Measurements from ENCODE around the gene LIPK.

- TF ChIP-seq EZH2 (IDR thresholded peaks at IDR 0.05; ENCODE audit: low read length, unreplicated experiment) (no peak), CTCF (conservative IDR thresholded peaks at IDR 0.05; ENCODE audit: low read depth, low read length) (no peak)
Observed at GRCh38 chr10:88756660-88757059, 50.6 kb downstream of the LIPK start.
